Lower leg skin (tissue), 3 donors: Measurements from ENCODE around the gene RAB11FIP3.

Experiments
- CTCF ChIP-seq, 3 donors: fragments of 450-650 bp; IDR thresholded peaks; one replicate each; pipeline ENCODE4 v1.5.1; 2016; ENCODE audit warnings: antibody characterized with exemption in 3 of 3, mild to moderate bottlenecking in 3 of 3, moderate library complexity in 2 of 3
- POLR2A ChIP-seq, 2 donors: fragments of 450-650 bp; IDR thresholded peaks; one replicate each; pipeline ENCODE4 v1.6.1; 2016 to 2017; ENCODE audit warnings: antibody characterized with exemption in 2 of 2, mild to moderate bottlenecking in 1 of 2, moderate library complexity in 1 of 2

GRCh38 chr16:398561-399339, 26.7 kb upstream of the RAB11FIP3 start:
- TF ChIP-seq CTCF (IDR thresholded peaks at IDR 0.05) = no peak
- TF ChIP-seq POLR2A (IDR thresholded peaks at IDR 0.05) = no peak
